Measurements from ENCODE around the gene GLI1. TPM values are rescaled to one million over a fixed set of nuclear protein-coding genes. Genes with fewer than 3 reads are reported as not detected.

The GLI1 gene
- total RNA-seq, 4 donors from 2014 or later, result 0.17 to 0.98 (median 0.84) TPM; not detected in 1

GRCh38 chr12:57518176-57518919 lies 58.8 kb downstream of the GLI1 start:
- H3K36me3 ChIP-seq, result peaks cover 37 to 49% (median 43%) of the 10 kb centered on the region in 4 donors
- peaks cover 43 to 59% (median 51%) of the 10 kb centered on the region in 4 donors for H3K4me1 ChIP-seq
- no peaks in the 10 kb centered on the region for H3K9me3 ChIP-seq
- WGBS, result 59% methylated on average over 8 of the region's 8 CpGs
- H3K27me3 ChIP-seq, result no peaks in the 10 kb centered on the region
- H3K4me3 ChIP-seq, result peak overlapping the region; percentile 78 to 88 (median 83)
- H3K27ac ChIP-seq (replicated peaks in 1 of 4), result peak overlapping the region; percentile 94 to 99 (median 98)
- intact Hi-C loops (cut with DNase I), result no loop called here
- TF ChIP-seq POLR2AphosphoS5 (IDR thresholded peaks at IDR 0.05), result peak in 1 of 2 donors; percentile 8
- no peak for TF ChIP-seq EP300 (IDR thresholded peaks at IDR 0.05)
- DNase-seq (ENCODE audit: extremely low spot score), result no peak

GRCh38 chr12:57518920-57519795 lies 59.6 kb downstream of the GLI1 start:
- H3K27ac ChIP-seq (replicated peaks in 1 of 4), result peak overlapping the region; percentile 94 to 99 (median 98)
- peaks cover 50 to 67% (median 59%) of the 10 kb centered on the region in 4 donors for H3K4me1 ChIP-seq
- H3K4me3 ChIP-seq, result peak overlapping the region; percentile 78 to 88 (median 83)
- no peaks in the 10 kb centered on the region for H3K27me3 ChIP-seq
- WGBS, result 20% methylated on average over 7 of the region's 7 CpGs
- intact Hi-C loops (cut with DNase I), result no loop called here
- no peak for TF ChIP-seq POLR2AphosphoS5 (IDR thresholded peaks at IDR 0.05)
- TF ChIP-seq POLR2A (IDR thresholded peaks at IDR 0.05; ENCODE audit: low read depth), result no peak
- TF ChIP-seq CTCF (IDR thresholded peaks at IDR 0.05), result no peak
- TF ChIP-seq EP300 (IDR thresholded peaks at IDR 0.05), result no peak
- H3K9me3 ChIP-seq, result no peaks in the 10 kb centered on the region
- DNase-seq (ENCODE audit: extremely low spot score), result no peak
- peaks cover 31 to 44% (median 35%) of the 10 kb centered on the region in 4 donors for H3K36me3 ChIP-seq

GRCh38 chr12:57519796-57520052 lies 60.1 kb downstream of the GLI1 start:
- WGBS, result 0% methylated on average over 5 of the region's 8 CpGs
- no peak for TF ChIP-seq EP300 (IDR thresholded peaks at IDR 0.05)
- TF ChIP-seq POLR2A (IDR thresholded peaks at IDR 0.05; ENCODE audit: low read depth), result no peak
- no peak for TF ChIP-seq POLR2AphosphoS5 (IDR thresholded peaks at IDR 0.05)
- no peak for TF ChIP-seq CTCF (IDR thresholded peaks at IDR 0.05)
- intact Hi-C loops (cut with DNase I), result no loop called here
- H3K36me3 ChIP-seq, result peaks cover 26 to 44% (median 35%) of the 10 kb centered on the region in 4 donors
- peaks cover 56 to 73% (median 64%) of the 10 kb centered on the region in 4 donors for H3K4me1 ChIP-seq
- no peaks in the 10 kb centered on the region for H3K9me3 ChIP-seq
- peak overlapping the region; percentile 78 to 88 (median 83) for H3K4me3 ChIP-seq
- DNase-seq (ENCODE audit: extremely low spot score), result no peak
- no peaks in the 10 kb centered on the region for H3K27me3 ChIP-seq
- H3K27ac ChIP-seq (replicated peaks in 1 of 4), result peak overlapping the region; percentile 94 to 99 (median 98)

- TF ChIP-seq POLR2AphosphoS5 (IDR thresholded peaks at IDR 0.05) (peak; percentile 99 to 100), EP300 (IDR thresholded peaks at IDR 0.05) (no peak), CTCF (IDR thresholded peaks at IDR 0.05) (no peak), POLR2A (IDR thresholded peaks at IDR 0.05; ENCODE audit: low read depth) (peak; percentile 98)
- Histone ChIP-seq H3K27me3 (no peaks in the 10 kb centered on the region), H3K36me3 (peaks cover 21 to 44% (median 35%) of the 10 kb centered on the region in 4 donors), H3K9me3 (no peaks in the 10 kb centered on the region), H3K4me3 (peak within 1 kb of the TSS; percentile 78 to 95 (median 87)), H3K4me1 (peaks cover 60 to 78% (median 70%) of the 10 kb centered on the region in 4 donors), H3K27ac (replicated peaks in 1 of 4) (peak within 1 kb of the TSS; percentile 95 to 99 (median 98))
- intact Hi-C loops (cut with DNase I), result no loop called here
- peak; percentile 100 for DNase-seq (ENCODE audit: extremely low spot score)
- 1% methylated on average over 41 of the region's 52 CpGs for WGBS
Measured at GRCh38 chr12:57520053-57520818, 60.7 kb downstream of the GLI1 start, which contains the start of gene DDIT3. Gene DDIT3 (minus strand): TSS chr12:57520514. CDS start chr12:57517406, 3,108 bp downstream.

Data from esophagus muscularis mucosa (tissue), 4 donors.